H9 (cell line): ENCODE measurements around the gene PTPRB. TPM values are rescaled to one million over a fixed set of nuclear protein-coding genes. Genes with fewer than 3 reads are reported as not detected.

ENCODE experiments used
- DNase-seq: peaks from one replicate; pipeline ENCODE4 v3.0.0-alpha.2; 2017
- H2AFZ ChIP-seq: one replicate; pipeline ENCODE4 v1.6.1; 2013; ENCODE audit warnings: mild to moderate bottlenecking, low read length, control low read depth, moderate library complexity
- H2AK5ac ChIP-seq: 2 replicates; pipeline ENCODE4 v1.6.1; 2013; ENCODE audit warnings: low read length, control low read depth, mixed read lengths; ENCODE audit not compliant: insufficient read length
- H2BK120ac ChIP-seq: one replicate; pipeline ENCODE4 v1.6.1; 2013; ENCODE audit warnings: low read depth, mild to moderate bottlenecking, low read length, control low read depth, inconsistent platforms; ENCODE audit not compliant: poor library complexity, severe bottlenecking
- H2BK12ac ChIP-seq: 2 replicates; pipeline ENCODE4 v1.6.1; 2013; ENCODE audit warnings: low read length, control low read depth, mixed read lengths, low read depth; ENCODE audit not compliant: insufficient read length
- H2BK15ac ChIP-seq: 2 replicates; pipeline ENCODE4 v1.6.1; 2013; ENCODE audit warnings: low read depth, low read length, control low read depth
- H2BK20ac ChIP-seq: one replicate; pipeline ENCODE4 v1.6.1; 2013; ENCODE audit warnings: low read depth, mild to moderate bottlenecking, low read length, control low read depth, inconsistent platforms; ENCODE audit not compliant: poor library complexity, severe bottlenecking
- H2BK5ac ChIP-seq: 2 replicates; pipeline ENCODE4 v1.6.1; 2013; ENCODE audit warnings: low read length, control low read depth, mixed read lengths; ENCODE audit not compliant: insufficient read length
- H3K14ac ChIP-seq: 2 replicates; pipeline ENCODE4 v1.6.1; 2013; ENCODE audit warnings: low read length, control low read depth; ENCODE audit not compliant: insufficient read depth
- H3K18ac ChIP-seq: 2 replicates; pipeline ENCODE4 v1.6.1; 2013; ENCODE audit warnings: low read depth, mild to moderate bottlenecking, mixed read lengths, low read length, control low read depth; ENCODE audit not compliant: insufficient read length
- H3K23ac ChIP-seq: 2 replicates; pipeline ENCODE4 v1.6.1; 2013; ENCODE audit warnings: low read length, control low read depth, mixed read lengths, low read depth; ENCODE audit not compliant: insufficient read length
- H3K23me2 ChIP-seq: 2 replicates; pipeline ENCODE4 v1.6.1; 2013; ENCODE audit warnings: low read depth, mild to moderate bottlenecking, mixed read lengths, low read length, control low read depth; ENCODE audit not compliant: insufficient read length, poor library complexity, severe bottlenecking
- H3K27ac ChIP-seq: 2 replicates; pipeline ENCODE4 v1.5.1; 2013; ENCODE audit warnings: low read length, control low read depth, mixed read lengths, low read depth; ENCODE audit not compliant: insufficient read length
- H3K27me3 ChIP-seq: 2 replicates; pipeline ENCODE4 v1.6.1; 2013; ENCODE audit warnings: low read length, control low read depth, inconsistent platforms; ENCODE audit not compliant: insufficient read depth
- H3K4ac ChIP-seq: 2 replicates; pipeline ENCODE4 v1.6.1; 2013; ENCODE audit warnings: low read depth, mild to moderate bottlenecking, control low read depth, inconsistent platforms, low read length, moderate library complexity
- H3K4me1 ChIP-seq: 2 replicates; pipeline ENCODE4 v1.6.1; 2013; ENCODE audit warnings: low read length, control low read depth, inconsistent platforms; ENCODE audit not compliant: insufficient read depth
- H3K4me2 ChIP-seq: 2 replicates; pipeline ENCODE4 v1.6.1; 2013; ENCODE audit warnings: low read length, control low read depth, mixed read lengths; ENCODE audit not compliant: insufficient read length, insufficient read depth
- H3K56ac ChIP-seq: 2 replicates; pipeline ENCODE4 v1.6.1; 2013; ENCODE audit warnings: low read depth, mild to moderate bottlenecking, mixed read lengths, low read length, control low read depth; ENCODE audit not compliant: insufficient read length
- H3K79me1 ChIP-seq: 2 replicates; pipeline ENCODE4 v1.6.1; 2013; ENCODE audit warnings: low read depth, mild to moderate bottlenecking, moderate library complexity, low read length, control low read depth, inconsistent platforms; ENCODE audit not compliant: insufficient read depth, poor library complexity, severe bottlenecking
- H3K79me2 ChIP-seq: 2 replicates; pipeline ENCODE4 v1.6.1; 2013; ENCODE audit warnings: low read length, control low read depth, inconsistent platforms; ENCODE audit not compliant: insufficient read depth
- H3K9ac ChIP-seq: 2 replicates; pipeline ENCODE4 v1.6.1; 2013; ENCODE audit warnings: low read length, control low read depth, mixed read lengths; ENCODE audit not compliant: insufficient read length; ENCODE audit errors: extremely low read depth
- H3K9me3 ChIP-seq: one replicate; pipeline ENCODE4 v1.6.1; 2013; ENCODE audit warnings: low read depth, low read length, inconsistent platforms; ENCODE audit not compliant: control insufficient read depth
- H3T11ph ChIP-seq: one replicate; pipeline ENCODE4 v1.6.1; 2013; ENCODE audit warnings: mild to moderate bottlenecking, low read length, control low read depth, inconsistent platforms
- H4K20me1 ChIP-seq: one replicate; pipeline ENCODE4 v1.6.1; 2013; ENCODE audit not compliant: control insufficient read depth, insufficient read length, insufficient read depth
- H4K5ac ChIP-seq: 2 replicates; pipeline ENCODE4 v1.6.1; 2013; ENCODE audit warnings: low read depth, mild to moderate bottlenecking, mixed read lengths, low read length, control low read depth; ENCODE audit not compliant: insufficient read length
- H4K8ac ChIP-seq: replicated peaks from 2 replicates; pipeline ENCODE4 v1.6.1; 2013; ENCODE audit warnings: low read length, control low read depth, mixed read lengths, low read depth; ENCODE audit not compliant: insufficient read length
- H4K91ac ChIP-seq: 2 replicates; pipeline ENCODE4 v1.6.1; 2013; ENCODE audit warnings: low read depth, mild to moderate bottlenecking, moderate library complexity, mixed read lengths, low read length, control low read depth; ENCODE audit not compliant: insufficient read length
- H3K27ac Mint-ChIP-seq, 3 experiments: 2 replicates in 2 of 3; 3 replicates in 1 of 3; pipeline ENCODE4 v1.8.0; 2020 to 2021; ENCODE audit warnings: mixed read lengths in 3 of 3, mild to moderate bottlenecking in 1 of 3, moderate library complexity in 1 of 3
- H3K27me3 Mint-ChIP-seq: 2 replicates; pipeline ENCODE4 v1.8.0; 2021; ENCODE audit warnings: low read depth, mild to moderate bottlenecking, moderate library complexity, mixed read lengths
- H3K36me3 Mint-ChIP-seq, 3 experiments: 2 replicates in 2 of 3; 3 replicates in 1 of 3; pipeline ENCODE4 v1.8.0; 2020 to 2021; ENCODE audit warnings: low read depth in 3 of 3, mixed read lengths in 3 of 3; ENCODE audit not compliant: insufficient read depth in 1 of 3
- H3K4me1 Mint-ChIP-seq, 2 experiments: 2 replicates each; pipeline ENCODE4 v1.8.0; 2020; ENCODE audit warnings: mixed read lengths in 2 of 2
- H3K4me3 Mint-ChIP-seq, 2 experiments: 2 replicates in 1 of 2; 3 replicates in 1 of 2; pipeline ENCODE4 v1.8.0; 2020 to 2021; ENCODE audit warnings: mild to moderate bottlenecking in 2 of 2, mixed read lengths in 2 of 2, moderate library complexity in 1 of 2
- H3K9me3 Mint-ChIP-seq, 2 experiments: 2 replicates in 1 of 2; 3 replicates in 1 of 2; pipeline ENCODE4 v1.8.0; 2020; ENCODE audit warnings: mild to moderate bottlenecking in 2 of 2, mixed read lengths in 2 of 2, moderate library complexity in 1 of 2
- CTCF ChIP-seq: fragments of 200-600 bp; sonication (generic); conservative IDR thresholded peaks from 3 replicates; pipeline ENCODE4 v1.8.0; 2021; ENCODE audit warnings: antibody characterized with exemption, mild to moderate bottlenecking
- WGBS: extraction: QIAGEN DNeasy Blood & Tissue Kit; methylation state at CpG from one replicate; pipeline ENCODE4 v1.1.7; 2013; ENCODE audit warnings: missing lambda C conversion rate, low lambda C conversion rate, mixed read lengths; ENCODE audit not compliant: insufficient read length; ENCODE audit errors: extremely low coverage; 5-methylcytosine and 5-hydroxymethylcytosine counted together
- total RNA-seq: library from RNA; stranded (reverse); gene quantifications from 2 replicates; pipeline ENCODE4 v1.2.1, GENCODE V29; 2021

PTPRB gene
- total RNA-seq, 1 experiment from 2014 or later, result 1.4 TPM

DNA sequence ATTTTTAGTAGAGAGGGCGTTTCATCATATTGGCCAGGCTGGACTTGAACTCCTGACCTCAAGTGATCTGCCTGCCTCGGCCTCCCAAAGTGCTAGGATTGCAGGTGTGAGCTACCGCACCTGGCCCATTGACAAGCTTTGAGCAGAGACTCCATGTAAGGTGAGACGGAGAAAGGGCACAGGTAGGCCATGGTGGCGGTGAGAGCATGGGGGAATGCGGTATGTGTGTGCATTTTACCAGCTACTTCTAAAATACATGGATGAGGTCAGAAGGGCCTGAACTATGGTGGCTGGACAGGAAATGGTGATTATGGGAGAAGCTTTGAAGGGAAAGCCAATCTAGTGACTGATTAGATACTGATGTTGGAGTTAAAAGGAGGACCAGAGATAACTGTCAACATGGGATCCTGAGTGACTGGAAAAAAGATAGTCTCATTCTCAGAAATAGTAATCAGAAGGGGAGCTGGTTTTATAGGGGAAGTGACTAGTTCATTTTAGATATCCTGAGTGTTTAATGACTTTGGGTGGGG, 21.9 kb upstream of the PTPRB start:
- H2BK12ac ChIP-seq, result no peak overlapping the region
- no peak overlapping the region for H3K14ac ChIP-seq
- no peak overlapping the region for H3K9ac ChIP-seq
- H3K79me1 ChIP-seq, result no peaks in the 10 kb centered on the region
- no peak overlapping the region for H3K4ac ChIP-seq
- H4K20me1 ChIP-seq, result no peaks in the 10 kb centered on the region
- H4K5ac ChIP-seq, result no peak overlapping the region
- H3K4me2 ChIP-seq, result no peak overlapping the region
- H3K18ac ChIP-seq, result no peak overlapping the region
- Mint-ChIP-seq H3K9me3 (no peaks in the 10 kb centered on the region), H3K36me3 (no peaks in the 10 kb centered on the region), H3K4me3 (no peak overlapping the region), H3K27ac (no peak overlapping the region), H3K4me1 (peaks cover 13 to 15% of the 10 kb centered on the region in 2 experiments), H3K27me3 (no peaks in the 10 kb centered on the region)
- H2AFZ ChIP-seq, result no peak overlapping the region
- H3K79me2 ChIP-seq, result no peaks in the 10 kb centered on the region
- no peak overlapping the region for H3K56ac ChIP-seq
- peaks cover 4% of the 10 kb centered on the region; the same call in 1 of the 2 replicates for H3K4me1 ChIP-seq
- no peak overlapping the region for H2BK5ac ChIP-seq
- no peak overlapping the region for H3T11ph ChIP-seq
- H2BK20ac ChIP-seq, result no peak overlapping the region
- H3K27ac ChIP-seq, result no peak overlapping the region
- no peak for DNase-seq
- H3K23ac ChIP-seq, result no peak overlapping the region
- H2BK120ac ChIP-seq, result no peak overlapping the region
- H2BK15ac ChIP-seq, result no peak overlapping the region
- WGBS, result no CpG with 5 or more reads among the region's 6 CpGs
- H3K9me3 ChIP-seq, result no peaks in the 10 kb centered on the region
- H2AK5ac ChIP-seq, result peak overlapping the region; percentile 50
- no peaks in the 10 kb centered on the region for H3K23me2 ChIP-seq
- TF ChIP-seq CTCF, result no peak
- no peaks in the 10 kb centered on the region for H3K27me3 ChIP-seq
- H4K91ac ChIP-seq, result no peak overlapping the region
- peak overlapping the region; percentile 88 for H4K8ac ChIP-seq
